Osteoblast (primary cell): ENCODE measurements around the gene TBL1XR1. TPM values are rescaled to one million over a fixed set of nuclear protein-coding genes. Genes with fewer than 3 reads are reported as not detected.
"Not testable (repeated sequence)": the region's sequence is repeated elsewhere in the genome, so short reads cannot be mapped to it uniquely, and the experiment has no call there.

Source experiments
- DNase-seq: peaks from one replicate; pipeline ENCODE4 v3.0.0; 2011; ENCODE audit warnings: low spot score, mixed read lengths; ENCODE audit not compliant: insufficient read length; ENCODE audit errors: missing footprints
- H2AFZ ChIP-seq: 2 replicates; pipeline ENCODE4 v1.6.0; 2011; ENCODE audit warnings: mild to moderate bottlenecking, low read length
- H3K27ac ChIP-seq: 2 replicates; pipeline ENCODE4 v1.5.1; 2011; ENCODE audit warnings: mild to moderate bottlenecking, low read depth, low read length, moderate library complexity
- H3K27me3 ChIP-seq: 2 replicates; pipeline ENCODE4 v1.6.0; 2012; ENCODE audit warnings: mild to moderate bottlenecking, control low read depth, inconsistent platforms, low read length, moderate library complexity; ENCODE audit not compliant: insufficient read depth
- H3K36me3 ChIP-seq: 2 replicates; pipeline ENCODE4 v1.5.1; 2011; ENCODE audit warnings: mild to moderate bottlenecking, low read length, control low read depth, moderate library complexity; ENCODE audit not compliant: insufficient read depth
- H3K4me1 ChIP-seq: 2 replicates; pipeline ENCODE4 v1.5.1; 2011; ENCODE audit warnings: mild to moderate bottlenecking, low read length, control low read depth, moderate library complexity; ENCODE audit not compliant: insufficient read depth
- H3K4me2 ChIP-seq: 2 replicates; pipeline ENCODE4 v1.6.0; 2011; ENCODE audit warnings: mild to moderate bottlenecking, low read length; ENCODE audit not compliant: insufficient read depth
- H3K4me3 ChIP-seq: fragments of 200-600 bp; sonication (generic); 3 replicates; pipeline ENCODE4 v1.5.1; 2012; ENCODE audit warnings: mild to moderate bottlenecking, low read length, inconsistent platforms; ENCODE audit not compliant: insufficient read depth
- H3K79me2 ChIP-seq: 2 replicates; pipeline ENCODE4 v1.6.0; 2012; ENCODE audit warnings: mild to moderate bottlenecking, low read length, control low read depth, inconsistent platforms; ENCODE audit not compliant: insufficient read depth
- H3K9me3 ChIP-seq: 2 replicates; pipeline ENCODE4 v1.5.1; 2011; ENCODE audit warnings: low read depth, low read length, control low read depth
- H4K20me1 ChIP-seq: 2 replicates; pipeline ENCODE4 v1.6.0; 2012; ENCODE audit warnings: mild to moderate bottlenecking, low read length, control low read depth; ENCODE audit not compliant: insufficient read depth
- total RNA-seq: library from RNA; depleted of rRNA; stranded (reverse); fragments of >200 nt; gene quantifications from 2 replicates; pipeline ENCODE4 v1.2.3, GENCODE V29; 2012
- TF ChIP-seq, protein P1 (sequence below): IDR thresholded peaks from 2 replicates; pipeline ENCODE4 v1.5.1; 2011; ENCODE audit warnings: mild to moderate bottlenecking, low read depth, low read length, moderate library complexity; ENCODE audit errors: extremely low read depth

The TBL1XR1 gene
- total RNA-seq, 1 donor = 297 TPM

DNA sequence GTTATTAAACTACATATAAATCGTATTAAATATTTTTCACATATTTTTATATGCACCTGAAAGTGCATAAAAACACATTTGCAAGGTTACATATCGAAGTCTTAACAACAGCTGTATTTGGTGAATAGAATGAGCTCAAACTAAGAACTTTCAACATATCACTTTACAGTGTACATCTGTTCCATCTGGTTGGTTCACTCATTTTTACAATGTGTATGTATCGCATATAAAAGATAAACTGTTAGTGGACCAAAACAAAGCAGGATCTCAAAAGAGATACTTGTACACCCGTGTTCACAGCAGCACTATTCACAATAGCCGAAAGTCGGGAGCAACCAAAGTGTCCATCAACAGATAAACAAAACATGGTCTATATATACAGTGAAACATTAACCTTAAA lies 55.8 kb downstream of the TBL1XR1 start:
- Histone ChIP-seq H3K36me3 (peaks cover 4% of the 10 kb centered on the region), H3K4me1 (peaks cover 6% of the 10 kb centered on the region), H2AFZ (no peak overlapping the region), H3K79me2 (peaks cover 100% of the 10 kb centered on the region), H3K27ac (no peak overlapping the region), H3K4me3 (no peak overlapping the region), H3K9me3 (no peaks in the 10 kb centered on the region), H3K27me3 (no peaks in the 10 kb centered on the region), H4K20me1 (peaks cover 73% of the 10 kb centered on the region), H3K4me2 (peak overlapping the region; percentile 17)
- TF ChIP-seq, protein P1, sequence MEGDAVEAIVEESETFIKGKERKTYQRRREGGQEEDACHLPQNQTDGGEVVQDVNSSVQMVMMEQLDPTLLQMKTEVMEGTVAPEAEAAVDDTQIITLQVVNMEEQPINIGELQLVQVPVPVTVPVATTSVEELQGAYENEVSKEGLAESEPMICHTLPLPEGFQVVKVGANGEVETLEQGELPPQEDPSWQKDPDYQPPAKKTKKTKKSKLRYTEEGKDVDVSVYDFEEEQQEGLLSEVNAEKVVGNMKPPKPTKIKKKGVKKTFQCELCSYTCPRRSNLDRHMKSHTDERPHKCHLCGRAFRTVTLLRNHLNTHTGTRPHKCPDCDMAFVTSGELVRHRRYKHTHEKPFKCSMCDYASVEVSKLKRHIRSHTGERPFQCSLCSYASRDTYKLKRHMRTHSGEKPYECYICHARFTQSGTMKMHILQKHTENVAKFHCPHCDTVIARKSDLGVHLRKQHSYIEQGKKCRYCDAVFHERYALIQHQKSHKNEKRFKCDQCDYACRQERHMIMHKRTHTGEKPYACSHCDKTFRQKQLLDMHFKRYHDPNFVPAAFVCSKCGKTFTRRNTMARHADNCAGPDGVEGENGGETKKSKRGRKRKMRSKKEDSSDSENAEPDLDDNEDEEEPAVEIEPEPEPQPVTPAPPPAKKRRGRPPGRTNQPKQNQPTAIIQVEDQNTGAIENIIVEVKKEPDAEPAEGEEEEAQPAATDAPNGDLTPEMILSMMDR = no peak
- DNase-seq = no peak

DNA sequence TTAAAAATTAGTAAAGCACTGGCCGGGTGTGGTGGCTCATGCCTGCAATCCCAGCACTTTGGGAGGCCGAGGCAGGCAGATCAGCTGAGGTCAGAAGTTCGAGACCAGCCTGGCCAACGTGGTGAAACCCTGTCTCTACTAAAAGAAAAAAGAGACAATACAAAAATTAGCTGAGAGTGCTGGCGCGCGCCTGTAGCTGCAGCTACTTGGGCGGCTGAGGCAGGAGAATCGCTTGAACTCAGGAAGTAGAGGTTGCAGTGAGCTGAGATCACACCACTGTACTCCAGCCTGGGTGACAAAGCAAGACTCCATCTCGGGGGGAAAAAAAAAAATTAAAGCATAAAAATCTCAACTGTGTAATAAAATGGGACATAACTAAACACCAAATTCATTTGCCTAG lies 58.1 kb downstream of the TBL1XR1 start:
- DNase-seq, H3K27me3 ChIP-seq, H3K4me2 ChIP-seq, H3K4me1 ChIP-seq, H3K9me3 ChIP-seq, H3K36me3 ChIP-seq, H3K27ac ChIP-seq, H2AFZ ChIP-seq, H3K4me3 ChIP-seq: not testable (repeated sequence)
- H3K79me2 ChIP-seq = peaks cover 98% of the 10 kb centered on the region
- H4K20me1 ChIP-seq = peaks cover 75% of the 10 kb centered on the region

GRCh38 chr3:177137774-177138705 lies 59.2 kb downstream of the TBL1XR1 start:
- Histone ChIP-seq H3K4me1 (peaks cover 11% of the 10 kb centered on the region), H2AFZ (no peak overlapping the region), H3K27ac (no peak overlapping the region), H4K20me1 (peaks cover 81% of the 10 kb centered on the region), H3K9me3 (no peaks in the 10 kb centered on the region), H3K79me2 (peaks cover 98% of the 10 kb centered on the region), H3K4me2 (no peak overlapping the region), H3K36me3 (no peaks in the 10 kb centered on the region), H3K4me3 (no peak overlapping the region), H3K27me3 (no peaks in the 10 kb centered on the region)
- DNase-seq = peak; percentile 50
- TF ChIP-seq, protein P1 = no peak

- Histone ChIP-seq H3K4me1 (peaks cover 8% of the 10 kb centered on the region), H3K9me3 (no peaks in the 10 kb centered on the region), H3K27ac (no peak overlapping the region), H3K27me3 (no peaks in the 10 kb centered on the region), H4K20me1 (peaks cover 82% of the 10 kb centered on the region), H3K36me3 (no peaks in the 10 kb centered on the region), H2AFZ (no peak overlapping the region), H3K79me2 (peaks cover 97% of the 10 kb centered on the region), H3K4me3 (no peak overlapping the region), H3K4me2 (no peak overlapping the region)
- TF ChIP-seq, protein P1 = no peak
- no peak for DNase-seq
Measured at GRCh38 chr3:177136741-177137140, 60.5 kb downstream of the TBL1XR1 start.
